NCI-H146 treated with DMSO at 0.1 percent for 48 hours (cell line): ENCODE data around the gene MICU1.
"Not testable (repeated sequence)": the region's sequence is repeated elsewhere in the genome, so short reads cannot be mapped to it uniquely, and the experiment has no call there.

Experiments
- DNase-seq: peaks from one replicate; lab custom pipeline; 2025; ENCODE audit not compliant: unreplicated experiment; lab: John Stamatoyannopoulos, UW

The MICU1 gene

GRCh38 chr10:72564596-72564995, 61.3 kb downstream of the MICU1 start:
- no peak for DNase-seq

- no peak for DNase-seq
Observed at GRCh38 chr10:72563327-72563932, 62.4 kb downstream of the MICU1 start.

- DNase-seq: no peak
Observed at GRCh38 chr10:72561745-72562166, 64.1 kb downstream of the MICU1 start.

- no peak for DNase-seq
Observed at GRCh38 chr10:72557362-72557761, 68.5 kb downstream of the MICU1 start.

- no peak for DNase-seq
Observed at GRCh38 chr10:72552857-72553256, 73.0 kb downstream of the MICU1 start.

GRCh38 chr10:72550239-72550638, 75.6 kb downstream of the MICU1 start:
- no peak for DNase-seq

GRCh38 chr10:72545546-72545945, 80.3 kb downstream of the MICU1 start:
- no peak for DNase-seq

- not testable (repeated sequence) for DNase-seq
Observed at GRCh38 chr10:72543855-72544254, 82.0 kb downstream of the MICU1 start.

- DNase-seq: no peak
Observed at GRCh38 chr10:72542396-72542815, 83.5 kb downstream of the MICU1 start.

GRCh38 chr10:72541337-72541736, 84.5 kb downstream of the MICU1 start:
- no peak for DNase-seq

- DNase-seq: no peak
Observed at GRCh38 chr10:72540193-72540807, 85.6 kb downstream of the MICU1 start.

GRCh38 chr10:72539137-72539536, 86.7 kb downstream of the MICU1 start:
- DNase-seq: no peak

- no peak for DNase-seq
Observed at GRCh38 chr10:72525689-72526088, 100.2 kb downstream of the MICU1 start.

GRCh38 chr10:72525277-72525676, 100.6 kb downstream of the MICU1 start:
- no peak for DNase-seq

- no peak for DNase-seq
Observed at GRCh38 chr10:72524489-72524888, 101.4 kb downstream of the MICU1 start.

- no peak for DNase-seq
Observed at GRCh38 chr10:72523932-72524396, 101.9 kb downstream of the MICU1 start.

- no peak for DNase-seq
Observed at GRCh38 chr10:72523062-72523461, 102.8 kb downstream of the MICU1 start.

- DNase-seq: no peak
Observed at GRCh38 chr10:72517244-72517643, 108.6 kb downstream of the MICU1 start.

GRCh38 chr10:72515455-72515854, 110.4 kb downstream of the MICU1 start:
- DNase-seq: no peak

- no peak for DNase-seq
Observed at GRCh38 chr10:72513910-72514309, 112.0 kb downstream of the MICU1 start.

GRCh38 chr10:72511459-72511858, 114.4 kb downstream of the MICU1 start:
- DNase-seq: no peak

GRCh38 chr10:72509941-72510340, 115.9 kb downstream of the MICU1 start:
- DNase-seq: no peak
